Testis (tissue), 3 donors: Measurements from ENCODE around the gene STAC. TPM values are rescaled to one million over a fixed set of nuclear protein-coding genes. Genes with fewer than 3 reads are reported as not detected.

Experiments
- DNase-seq: peaks from one replicate; pipeline ENCODE4 v3.0.0-alpha.2; 2019
- H3K27ac ChIP-seq, 2 donors: fragments of 200-600 bp; sonication (generic); one replicate each; pipeline ENCODE4 v1.5.1; 2019
- H3K27me3 ChIP-seq: fragments of 200-600 bp; sonication (generic); one replicate; pipeline ENCODE4 v1.5.1; 2019
- H3K36me3 ChIP-seq: fragments of 200-600 bp; sonication (generic); one replicate; pipeline ENCODE4 v1.5.1; 2017; ENCODE audit warnings: low read depth; ENCODE audit errors: missing control alignments
- H3K4me1 ChIP-seq: fragments of 200-600 bp; sonication (generic); one replicate; pipeline ENCODE4 v1.5.1; 2019
- H3K4me3 ChIP-seq, 2 donors: fragments of 200-600 bp; sonication (generic); one replicate each; pipeline ENCODE4 v1.5.1; 2017 to 2019
- H3K9me3 ChIP-seq: fragments of 200-600 bp; sonication (generic); one replicate; pipeline ENCODE4 v1.5.1; 2017
- POLR2A ChIP-seq: fragments of 450-650 bp; IDR thresholded peaks from one replicate; pipeline ENCODE4 v1.6.1; 2017; ENCODE audit warnings: antibody characterized with exemption, mild to moderate bottlenecking, moderate library complexity
- WGBS, 2 donors: methylation state at CpG; one replicate each; pipeline ENCODE4 v1.1.5; 2018; 5-methylcytosine and 5-hydroxymethylcytosine counted together
- intact Hi-C: fragments of 100-400 bp; cut with DNase I; formaldehyde crosslinking; loops from one replicate; pipeline ENCODE4 v1.15.1; 2023; ENCODE audit warnings: low total_unique reads
- polyA plus RNA-seq: library from polyadenylated mRNA; stranded (reverse); fragments of 350-450 nt; fragmentation: Illumina TruSeq; extraction: RNeasy Lipid Tissue Mini Kit (QIAGEN cat#74804); gene quantifications from one replicate; pipeline ENCODE4 v1.2.3, GENCODE V29; 2014; ENCODE audit warnings: low read depth, low replicate concordance; ENCODE audit not compliant: insufficient read depth
- total RNA-seq, 2 donors: library from RNA; depleted of rRNA; stranded (reverse); fragments of >200 nt; gene quantifications; one replicate each; pipeline ENCODE4 v1.2.3, GENCODE V29; 2016
- TF ChIP-seq, protein P1 (sequence below), 3 experiments: fragments of 450-650 bp in 2 of 3; fragments of 200-600 bp in 1 of 3; sonication (generic) in 1 of 3; IDR thresholded peaks; one replicate each; pipeline ENCODE4 v1.5.1; 2016 to 2019; ENCODE audit warnings: antibody characterized with exemption in 3 of 3, mild to moderate bottlenecking in 2 of 3, moderate library complexity in 1 of 3

Gene STAC
- total and polyA plus RNA-seq, 3 donors from 2014 or later, result 4.8 to 9.4 (median 7.1) TPM

DNA sequence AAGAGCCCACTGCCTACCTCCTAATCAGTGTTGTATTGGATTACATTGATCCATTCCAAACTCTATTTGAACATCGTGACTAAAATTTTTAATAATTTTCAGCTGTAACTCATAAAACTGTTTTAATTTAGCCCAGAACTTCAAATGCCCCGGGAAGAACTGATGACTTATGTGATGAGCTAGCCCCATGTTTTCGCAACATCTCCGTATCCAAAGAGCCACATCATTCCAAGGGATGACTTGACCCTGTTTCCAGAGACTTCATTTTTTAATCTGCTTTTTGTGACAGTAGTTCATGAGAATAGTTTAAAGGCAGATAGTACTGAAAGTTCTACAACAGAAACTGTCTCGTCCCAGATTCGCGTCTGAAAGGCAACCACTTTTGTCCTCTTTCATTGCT is 97.4 kb downstream of the STAC start:
- Histone ChIP-seq H3K27me3 (no peaks in the 10 kb centered on the region), H3K4me1 (no peaks in the 10 kb centered on the region), H3K4me3 (no peak overlapping the region), H3K36me3 (no peaks in the 10 kb centered on the region), H3K9me3 (no peaks in the 10 kb centered on the region), H3K27ac (no peak overlapping the region)
- TF ChIP-seq, protein P1, sequence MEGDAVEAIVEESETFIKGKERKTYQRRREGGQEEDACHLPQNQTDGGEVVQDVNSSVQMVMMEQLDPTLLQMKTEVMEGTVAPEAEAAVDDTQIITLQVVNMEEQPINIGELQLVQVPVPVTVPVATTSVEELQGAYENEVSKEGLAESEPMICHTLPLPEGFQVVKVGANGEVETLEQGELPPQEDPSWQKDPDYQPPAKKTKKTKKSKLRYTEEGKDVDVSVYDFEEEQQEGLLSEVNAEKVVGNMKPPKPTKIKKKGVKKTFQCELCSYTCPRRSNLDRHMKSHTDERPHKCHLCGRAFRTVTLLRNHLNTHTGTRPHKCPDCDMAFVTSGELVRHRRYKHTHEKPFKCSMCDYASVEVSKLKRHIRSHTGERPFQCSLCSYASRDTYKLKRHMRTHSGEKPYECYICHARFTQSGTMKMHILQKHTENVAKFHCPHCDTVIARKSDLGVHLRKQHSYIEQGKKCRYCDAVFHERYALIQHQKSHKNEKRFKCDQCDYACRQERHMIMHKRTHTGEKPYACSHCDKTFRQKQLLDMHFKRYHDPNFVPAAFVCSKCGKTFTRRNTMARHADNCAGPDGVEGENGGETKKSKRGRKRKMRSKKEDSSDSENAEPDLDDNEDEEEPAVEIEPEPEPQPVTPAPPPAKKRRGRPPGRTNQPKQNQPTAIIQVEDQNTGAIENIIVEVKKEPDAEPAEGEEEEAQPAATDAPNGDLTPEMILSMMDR (IDR thresholded peaks at IDR 0.05), result no peak
- TF ChIP-seq POLR2A, result no peak
- intact Hi-C loops, result no loop called here
- DNase-seq, result no peak
- 93 to 94% methylated on average over 7 of the region's 7 CpGs for WGBS, 2 donors

DNA sequence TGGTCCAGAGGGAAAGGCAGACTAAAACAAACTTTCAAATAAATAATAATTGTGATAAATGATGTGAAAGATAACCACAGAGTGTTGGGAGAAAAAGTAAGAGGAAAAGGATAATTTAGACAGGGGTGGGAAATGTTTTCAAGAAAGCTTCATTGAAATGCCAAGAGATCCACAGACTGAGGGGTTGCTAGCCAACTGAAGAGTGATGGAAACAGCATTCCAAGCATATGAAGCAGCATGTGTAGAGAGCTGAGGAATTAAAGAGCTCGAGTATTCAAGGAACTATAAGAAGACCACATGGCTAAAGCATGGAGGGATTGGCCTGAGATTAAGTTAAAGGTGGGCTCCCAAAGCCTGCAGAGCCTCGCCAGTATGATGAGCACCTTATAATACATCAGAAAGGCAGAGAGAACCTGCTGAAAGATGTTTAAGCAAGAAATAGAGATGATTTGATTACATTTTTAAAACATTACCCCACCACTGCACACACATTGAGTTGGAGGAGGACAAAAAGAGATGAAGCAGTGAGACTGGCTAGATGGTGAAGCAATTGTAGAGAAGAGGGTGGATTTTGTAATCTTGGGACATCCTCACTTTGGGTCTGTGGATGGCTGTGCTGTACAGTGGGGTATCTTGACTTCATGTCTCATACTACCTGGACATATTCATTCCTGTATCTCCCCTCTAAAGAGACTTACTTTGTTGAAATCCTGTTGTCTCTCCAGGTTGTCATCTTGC is 100.8 kb downstream of the STAC start:
- DNase-seq, result no peak
- intact Hi-C loops, result no loop called here
- Histone ChIP-seq H3K9me3 (no peaks in the 10 kb centered on the region), H3K27me3 (no peaks in the 10 kb centered on the region), H3K27ac (no peak overlapping the region), H3K36me3 (no peaks in the 10 kb centered on the region), H3K4me3 (no peak overlapping the region), H3K4me1 (no peaks in the 10 kb centered on the region)
- 86 to 89% methylated on average over 2 of the region's 2 CpGs for WGBS, 2 donors
- TF ChIP-seq POLR2A, result no peak
- TF ChIP-seq, protein P1 (IDR thresholded peaks at IDR 0.05), result no peak

DNA sequence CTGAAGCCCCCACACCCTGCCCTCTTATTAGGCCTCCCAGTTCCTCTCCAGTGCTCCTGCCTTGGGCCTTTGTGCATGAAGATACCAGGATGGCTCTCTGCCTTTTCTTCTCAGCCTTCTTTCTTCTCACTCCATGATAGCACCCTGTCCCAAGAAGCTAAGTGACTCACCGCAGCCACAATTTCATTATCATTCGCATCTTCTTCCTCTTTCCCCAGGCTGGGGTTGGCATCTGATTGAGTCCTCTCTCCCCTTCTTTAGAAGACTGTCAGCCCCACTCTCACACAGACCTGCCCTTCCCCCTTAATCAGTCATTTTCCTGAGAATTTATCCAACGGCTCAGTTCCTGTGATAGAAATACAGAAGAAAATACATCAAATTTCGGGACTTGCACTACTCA is 102.0 kb downstream of the STAC start:
- no peaks in the 10 kb centered on the region for H3K4me1 ChIP-seq
- H3K36me3 ChIP-seq, result no peaks in the 10 kb centered on the region
- no peak overlapping the region for H3K27ac ChIP-seq
- no peak overlapping the region for H3K4me3 ChIP-seq
- H3K27me3 ChIP-seq, result no peaks in the 10 kb centered on the region
- H3K9me3 ChIP-seq, result no peaks in the 10 kb centered on the region
- TF ChIP-seq, protein P1 (IDR thresholded peaks at IDR 0.05), result no peak
- TF ChIP-seq POLR2A, result no peak
- 85 to 89% methylated on average over 4 of the region's 4 CpGs for WGBS, 2 donors
- no peak for DNase-seq
- intact Hi-C loops, result no loop called here

DNA sequence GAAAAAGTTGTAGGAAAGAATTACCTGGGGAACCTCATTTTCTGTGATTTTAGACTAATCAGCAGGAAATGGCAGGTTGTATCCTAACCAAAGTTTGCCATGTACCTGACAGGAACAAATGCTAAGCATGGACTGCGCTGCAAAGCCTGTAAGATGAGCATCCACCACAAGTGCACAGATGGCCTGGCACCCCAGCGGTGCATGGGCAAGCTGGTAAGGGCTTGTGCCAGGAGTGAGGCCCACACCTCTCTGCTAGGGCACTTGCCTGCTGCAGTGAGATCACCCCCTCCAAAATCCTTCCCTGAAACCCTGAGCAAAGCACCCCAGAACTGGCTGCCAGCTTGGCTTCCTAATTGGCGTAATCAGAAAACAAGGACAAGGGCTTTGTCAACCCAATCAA is 102.6 kb downstream of the STAC start:
- 83 to 98% methylated on average over 3 of the region's 3 CpGs for WGBS, 2 donors
- H3K36me3 ChIP-seq, result no peaks in the 10 kb centered on the region
- no peak overlapping the region for H3K4me3 ChIP-seq
- no peaks in the 10 kb centered on the region for H3K4me1 ChIP-seq
- H3K27me3 ChIP-seq, result no peaks in the 10 kb centered on the region
- intact Hi-C loops, result no loop called here
- H3K9me3 ChIP-seq, result no peaks in the 10 kb centered on the region
- DNase-seq, result no peak
- no peak for TF ChIP-seq POLR2A
- TF ChIP-seq, protein P1 (IDR thresholded peaks at IDR 0.05), result no peak
- no peak overlapping the region for H3K27ac ChIP-seq

DNA sequence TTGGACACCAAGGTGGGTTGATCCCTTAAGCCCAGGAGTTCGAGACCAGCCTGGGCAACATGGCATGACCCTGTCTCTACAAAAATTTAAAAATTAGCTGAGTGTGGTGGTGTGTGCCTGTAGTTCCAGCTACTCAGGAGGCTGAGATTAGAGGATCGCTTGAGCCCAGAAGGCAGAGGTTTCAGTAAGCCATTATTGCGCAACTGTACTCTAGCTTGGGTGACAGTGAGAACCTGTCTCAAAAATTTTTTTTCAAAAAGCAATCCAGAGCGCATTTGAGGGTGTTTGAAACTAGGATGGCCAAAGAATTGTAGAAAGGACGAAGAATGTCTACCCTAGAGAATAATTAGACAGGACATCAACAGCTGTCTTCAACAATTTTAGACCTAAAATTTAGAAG is 103.4 kb downstream of the STAC start:
- Histone ChIP-seq H3K9me3 (no peaks in the 10 kb centered on the region), H3K36me3 (no peaks in the 10 kb centered on the region), H3K27me3 (no peaks in the 10 kb centered on the region), H3K27ac (no peak overlapping the region), H3K4me3 (no peak overlapping the region), H3K4me1 (no peaks in the 10 kb centered on the region)
- 94 to 96% methylated on average over 5 of the region's 5 CpGs for WGBS, 2 donors
- intact Hi-C loops, result no loop called here
- DNase-seq, result no peak
- TF ChIP-seq POLR2A, result no peak
- TF ChIP-seq, protein P1 (IDR thresholded peaks at IDR 0.05), result no peak
